ENCODE measurements around the gene IL17C. TPM values are rescaled to one million over a fixed set of nuclear protein-coding genes. Genes with fewer than 3 reads are reported as not detected.

Gene IL17C
- total RNA-seq, 2 donors from 2014 or later = not detected

- Histone ChIP-seq H3K36me3 (ENCODE audit: control insufficient read depth, insufficient read depth, low read length) (peaks cover 5% of the 10 kb centered on the region), H3K9ac (ENCODE audit: extremely low read depth, low read length, poor library complexity, severe bottlenecking) (no peak overlapping the region), H3K4me3 (ENCODE audit: low read length) (no peak overlapping the region), H3K27me3 (ENCODE audit: control insufficient read depth, insufficient read depth, low read length, poor library complexity, severe bottlenecking) (no peaks in the 10 kb centered on the region), H3K9me3 (ENCODE audit: control insufficient read depth, low read length) (no peaks in the 10 kb centered on the region), H3K4me1 (ENCODE audit: control insufficient read depth, insufficient read depth, low read length) (peaks cover 5% of the 10 kb centered on the region), H3K27ac (ENCODE audit: low read depth, low read length) (no peak overlapping the region)
- WGBS, 2 experiments (ENCODE audit: insufficient coverage in 1 of 2, insufficient read length in 1 of 2) = 92 to 94% methylated on average over 31 to 32 of the region's 32 CpGs
- H3K9me3 Mint-ChIP-seq = no peaks in the 10 kb centered on the region
- no peak overlapping the region for H3K4me3 Mint-ChIP-seq
- no peak overlapping the region for H3K27ac Mint-ChIP-seq
- H3K4me1 Mint-ChIP-seq = peaks cover 5% of the 10 kb centered on the region
- H3K27me3 Mint-ChIP-seq (ENCODE audit: insufficient read depth) = no peaks in the 10 kb centered on the region
- TF ChIP-seq CTCF (conservative IDR thresholded peaks at IDR 0.05) = no peak
- H3K36me3 Mint-ChIP-seq (ENCODE audit: low read depth) = peaks cover 16% of the 10 kb centered on the region
- DNase-seq = no peak
Measured at GRCh38 chr16:88653596-88654362, 15.4 kb downstream of the IL17C start.

- 91 to 93% methylated on average over 18 to 28 of the region's 28 CpGs for WGBS, 2 experiments (ENCODE audit: insufficient coverage in 1 of 2, insufficient read length in 1 of 2)
- DNase-seq = no peak
- Histone ChIP-seq H3K36me3 (ENCODE audit: control insufficient read depth, insufficient read depth, low read length) (peaks cover 5% of the 10 kb centered on the region), H3K9me3 (ENCODE audit: control insufficient read depth, low read length) (no peaks in the 10 kb centered on the region), H3K27me3 (ENCODE audit: control insufficient read depth, insufficient read depth, low read length, poor library complexity, severe bottlenecking) (no peaks in the 10 kb centered on the region), H3K4me1 (ENCODE audit: control insufficient read depth, insufficient read depth, low read length) (peaks cover 5% of the 10 kb centered on the region), H3K27ac (ENCODE audit: low read depth, low read length) (no peak overlapping the region), H3K4me3 (ENCODE audit: low read length) (no peak overlapping the region), H3K9ac (ENCODE audit: extremely low read depth, low read length, poor library complexity, severe bottlenecking) (no peak overlapping the region)
- Mint-ChIP-seq H3K9me3 (no peaks in the 10 kb centered on the region), H3K36me3 (ENCODE audit: low read depth) (peaks cover 15% of the 10 kb centered on the region), H3K27me3 (ENCODE audit: insufficient read depth) (no peaks in the 10 kb centered on the region), H3K4me1 (no peaks in the 10 kb centered on the region), H3K27ac (no peak overlapping the region), H3K4me3 (no peak overlapping the region)
- TF ChIP-seq CTCF (conservative IDR thresholded peaks at IDR 0.05) = no peak
Measured at GRCh38 chr16:88654363-88655052, 16.1 kb downstream of the IL17C start.

GRCh38 chr16:88655053-88655732 is 16.8 kb downstream of the IL17C start:
- Mint-ChIP-seq H3K27me3 (ENCODE audit: insufficient read depth) (no peaks in the 10 kb centered on the region), H3K36me3 (ENCODE audit: low read depth) (peaks cover 15% of the 10 kb centered on the region), H3K4me3 (no peak overlapping the region), H3K27ac (no peak overlapping the region), H3K4me1 (no peaks in the 10 kb centered on the region), H3K9me3 (no peaks in the 10 kb centered on the region)
- Histone ChIP-seq H3K4me3 (ENCODE audit: low read length) (no peak overlapping the region), H3K27me3 (ENCODE audit: control insufficient read depth, insufficient read depth, low read length, poor library complexity, severe bottlenecking) (no peaks in the 10 kb centered on the region), H3K9me3 (ENCODE audit: control insufficient read depth, low read length) (no peaks in the 10 kb centered on the region), H3K4me1 (ENCODE audit: control insufficient read depth, insufficient read depth, low read length) (peaks cover 5% of the 10 kb centered on the region), H3K27ac (ENCODE audit: low read depth, low read length) (no peak overlapping the region), H3K9ac (ENCODE audit: extremely low read depth, low read length, poor library complexity, severe bottlenecking) (no peak overlapping the region), H3K36me3 (ENCODE audit: control insufficient read depth, insufficient read depth, low read length) (peaks cover 5% of the 10 kb centered on the region)
- DNase-seq = no peak
- TF ChIP-seq CTCF (conservative IDR thresholded peaks at IDR 0.05) = no peak
- WGBS, 2 experiments (ENCODE audit: insufficient coverage in 1 of 2, insufficient read length in 1 of 2) = 96% methylated on average over 41 to 50 of the region's 50 CpGs
